ENCODE data around the gene TEAD4. TPM values are rescaled to one million over a fixed set of nuclear protein-coding genes. Genes with fewer than 3 reads are reported as not detected.

Gene TEAD4
- total RNA-seq, 1 experiment from 2014 or later: 96.2 TPM

- Histone ChIP-seq H3K9me3 (no peaks in the 10 kb centered on the region), H3K36me3 (ENCODE audit: control insufficient read depth, insufficient read depth, low read length) (peaks cover 1% of the 10 kb centered on the region), H3K4me1 (no peaks in the 10 kb centered on the region), H3K4me3 (ENCODE audit: low read depth, low read length) (no peak overlapping the region), H3K27me3 (replicated peaks; ENCODE audit: control insufficient read depth, insufficient read depth, low read length) (no peaks in the 10 kb centered on the region)
- Mint-ChIP-seq H3K4me1 (ENCODE audit: low read depth, unreplicated experiment) (no peaks in the 10 kb centered on the region), H3K4me3 (ENCODE audit: unreplicated experiment) (no peak overlapping the region), H3K36me3 (ENCODE audit: insufficient read depth, unreplicated experiment) (peaks cover 89% of the 10 kb centered on the region), H3K27ac (ENCODE audit: unreplicated experiment) (peak overlapping the region; percentile 12), H3K9me3 (ENCODE audit: unreplicated experiment) (no peaks in the 10 kb centered on the region), H3K27me3 (ENCODE audit: insufficient read depth, unreplicated experiment) (no peaks in the 10 kb centered on the region)
- intact Hi-C loops (cut with micrococcal nuclease; ENCODE audit: unreplicated experiment): loop anchor here (2.0 kb wide), 1 partner anchor 189 kb away; no protein-coding TSS in a partner anchor
- POLR2A ChIA-PET: no interaction called here
- no peak for DNase-seq
- CTCF ChIA-PET: no interaction called here
- TF ChIP-seq CTCF (IDR thresholded peaks at IDR 0.05; ENCODE audit: insufficient read depth in 1 of 2, low read depth in 1 of 2, low read length in 1 of 2, severe bottlenecking in 1 of 2, unreplicated experiment in 1 of 2): peak in 1 of 2 experiments; percentile 43
- BruUV-seq (replicated peaks): no TSS peak
Observed at GRCh38 chr12:3035815-3036702, 76.9 kb downstream of the TEAD4 start.

- ChIA-PET POLR2A (no interaction called here), CTCF (interaction anchor here (0.7 kb wide), 1 partner anchor 180 kb away, joined by 3 read pairs; no protein-coding TSS in a partner anchor)
- Mint-ChIP-seq H3K9me3 (ENCODE audit: unreplicated experiment) (no peaks in the 10 kb centered on the region), H3K36me3 (ENCODE audit: insufficient read depth, unreplicated experiment) (peaks cover 90% of the 10 kb centered on the region), H3K4me1 (ENCODE audit: low read depth, unreplicated experiment) (no peaks in the 10 kb centered on the region), H3K27ac (ENCODE audit: unreplicated experiment) (peak overlapping the region; percentile 12), H3K27me3 (ENCODE audit: insufficient read depth, unreplicated experiment) (no peaks in the 10 kb centered on the region), H3K4me3 (ENCODE audit: unreplicated experiment) (no peak overlapping the region)
- peaks cover 1% of the 10 kb centered on the region for H3K36me3 ChIP-seq (ENCODE audit: control insufficient read depth, insufficient read depth, low read length)
- intact Hi-C loops (cut with micrococcal nuclease; ENCODE audit: unreplicated experiment): no loop called here
- H3K27me3 ChIP-seq (replicated peaks; ENCODE audit: control insufficient read depth, insufficient read depth, low read length): no peaks in the 10 kb centered on the region
- no peaks in the 10 kb centered on the region for H3K9me3 ChIP-seq
- no TSS peak for BruUV-seq (replicated peaks)
- DNase-seq: no peak
- TF ChIP-seq CTCF (IDR thresholded peaks at IDR 0.05; ENCODE audit: insufficient read depth in 1 of 2, low read depth in 1 of 2, low read length in 1 of 2, severe bottlenecking in 1 of 2, unreplicated experiment in 1 of 2): no peak
- H3K4me1 ChIP-seq: no peaks in the 10 kb centered on the region
- H3K4me3 ChIP-seq (ENCODE audit: low read depth, low read length): no peak overlapping the region
Observed at GRCh38 chr12:3036901-3037600, 77.9 kb downstream of the TEAD4 start.

GRCh38 chr12:3038166-3038565 lies 79.0 kb downstream of the TEAD4 start:
- no peak overlapping the region for H3K27ac Mint-ChIP-seq (ENCODE audit: unreplicated experiment)
- no peaks in the 10 kb centered on the region for H3K27me3 Mint-ChIP-seq (ENCODE audit: insufficient read depth, unreplicated experiment)
- H3K36me3 ChIP-seq (ENCODE audit: control insufficient read depth, insufficient read depth, low read length): peaks cover 1% of the 10 kb centered on the region
- H3K36me3 Mint-ChIP-seq (ENCODE audit: insufficient read depth, unreplicated experiment): peaks cover 91% of the 10 kb centered on the region
- no peak for TF ChIP-seq CTCF (IDR thresholded peaks at IDR 0.05; ENCODE audit: insufficient read depth in 1 of 2, low read depth in 1 of 2, low read length in 1 of 2, severe bottlenecking in 1 of 2, unreplicated experiment in 1 of 2)
- no peaks in the 10 kb centered on the region for H3K4me1 Mint-ChIP-seq (ENCODE audit: low read depth, unreplicated experiment)
- no peaks in the 10 kb centered on the region for H3K27me3 ChIP-seq (replicated peaks; ENCODE audit: control insufficient read depth, insufficient read depth, low read length)
- H3K9me3 Mint-ChIP-seq (ENCODE audit: unreplicated experiment): no peaks in the 10 kb centered on the region
- ChIA-PET CTCF (no interaction called here), POLR2A (no interaction called here)
- no peak overlapping the region for H3K4me3 ChIP-seq (ENCODE audit: low read depth, low read length)
- intact Hi-C loops (cut with micrococcal nuclease; ENCODE audit: unreplicated experiment): no loop called here
- BruUV-seq (replicated peaks): no TSS peak
- DNase-seq: no peak
- no peak overlapping the region for H3K4me3 Mint-ChIP-seq (ENCODE audit: unreplicated experiment)
- no peaks in the 10 kb centered on the region for H3K4me1 ChIP-seq
- no peaks in the 10 kb centered on the region for H3K9me3 ChIP-seq
